Breast epithelium (tissue), 4 donors: ENCODE results near the gene CEP89. TPM values are rescaled to one million over a fixed set of nuclear protein-coding genes. Genes with fewer than 3 reads are reported as not detected.
A peak's percentile ranks its signal among the peaks of the same experiment; 100 is the strongest.
"Not testable (repeated sequence)": the region's sequence is repeated elsewhere in the genome, so short reads cannot be mapped to it uniquely, and the experiment has no call there.

ENCODE experiments used
- DNase-seq, 2 donors: peaks; one replicate each; pipeline ENCODE4 v3.0.0-alpha.2; 2019; ENCODE audit warnings: low spot score in 2 of 2
- H3K27ac ChIP-seq, 2 donors: fragments of 200-600 bp; sonication (generic) in 1 of 2; one replicate each; pipeline ENCODE4 v1.5.1; 2016 to 2019; ENCODE audit warnings: mild to moderate bottlenecking in 1 of 2
- H3K27me3 ChIP-seq, 2 donors: fragments of 200-600 bp; sonication (generic) in 1 of 2; one replicate each; pipeline versions ENCODE4 v1.5.1 to v1.6.0; 2017 to 2019; ENCODE audit warnings: control low read depth in 1 of 2, mild to moderate bottlenecking in 1 of 2
- H3K36me3 ChIP-seq: fragments of 200-600 bp; one replicate; pipeline ENCODE4 v1.5.1; 2019
- H3K4me1 ChIP-seq, 2 donors: fragments of 200-600 bp; sonication (generic); one replicate each; pipeline ENCODE4 v1.5.1; 2016 to 2019; ENCODE audit warnings: control low read depth in 1 of 2
- H3K4me3 ChIP-seq, 3 donors: fragments of 200-600 bp; sonication (generic); 1 replicate in 2 of 3; 2 replicates in 1 of 3; pipeline ENCODE4 v1.5.1; 2016 to 2019; ENCODE audit warnings: mild to moderate bottlenecking in 3 of 3, moderate library complexity in 2 of 3
- H3K9me3 ChIP-seq, 2 donors: fragments of 200-600 bp; sonication (generic) in 1 of 2; one replicate each; pipeline ENCODE4 v1.5.1; 2016 to 2019; ENCODE audit warnings: control low read depth in 1 of 2
- CTCF ChIP-seq, 3 donors: fragments of 450-650 bp; IDR thresholded peaks; one replicate each; pipeline ENCODE4 v1.5.1; 2016 to 2017; ENCODE audit warnings: antibody characterized with exemption in 3 of 3, mild to moderate bottlenecking in 3 of 3, moderate library complexity in 3 of 3
- POLR2A ChIP-seq: fragments of 450-650 bp; IDR thresholded peaks from one replicate; pipeline ENCODE4 v1.6.1; 2016; ENCODE audit warnings: antibody characterized with exemption, mild to moderate bottlenecking, moderate library complexity
- POLR2AphosphoS5 ChIP-seq, 3 donors: sonication (generic); formaldehyde crosslinking; IDR thresholded peaks; one replicate each; pipeline ENCODE4 v1.6.1; 2017; ENCODE audit warnings: antibody characterized with exemption in 3 of 3
- intact Hi-C: fragments of 100-400 bp; cut with DNase I; formaldehyde crosslinking; loops from one replicate; pipeline ENCODE4 v1.15.1; 2023; ENCODE audit warnings: low total_unique reads
- total RNA-seq, 3 donors: library from RNA; depleted of rRNA; stranded (reverse); fragments of >200 nt; gene quantifications; one replicate each; pipeline ENCODE4 v1.1.0, GENCODE V29; 2016

The CEP89 gene
- total RNA-seq, 3 donors from 2014 or later = 9.3 to 17.4 (median 16.7) TPM

GRCh38 chr19:33000910-33001309 is 29.2 kb upstream of the CEP89 start:
- Histone ChIP-seq H3K4me1 (no peaks in the 10 kb centered on the region), H3K9me3 (no peaks in the 10 kb centered on the region), H3K27ac (no peak overlapping the region), H3K4me3 (no peak overlapping the region), H3K27me3 (no peaks in the 10 kb centered on the region), H3K36me3 (no peaks in the 10 kb centered on the region)
- TF ChIP-seq POLR2A (no peak), POLR2AphosphoS5 (IDR thresholded peaks at IDR 0.05) (no peak), CTCF (IDR thresholded peaks at IDR 0.05) (no peak)
- intact Hi-C loops = no loop called here
- no peak for DNase-seq

GRCh38 chr19:33000510-33000909 is 28.8 kb upstream of the CEP89 start:
- Histone ChIP-seq H3K27ac (no peak overlapping the region), H3K36me3 (no peaks in the 10 kb centered on the region), H3K4me1 (no peaks in the 10 kb centered on the region), H3K9me3 (no peaks in the 10 kb centered on the region), H3K27me3 (no peaks in the 10 kb centered on the region), H3K4me3 (no peak overlapping the region)
- intact Hi-C loops = no loop called here
- no peak for DNase-seq
- TF ChIP-seq POLR2A = no peak
- TF ChIP-seq CTCF (IDR thresholded peaks at IDR 0.05) = no peak
- no peak for TF ChIP-seq POLR2AphosphoS5 (IDR thresholded peaks at IDR 0.05)

GRCh38 chr19:32998722-32999121 is 27.0 kb upstream of the CEP89 start:
- no peaks in the 10 kb centered on the region for H3K9me3 ChIP-seq
- no peaks in the 10 kb centered on the region for H3K27me3 ChIP-seq
- intact Hi-C loops = no loop called here
- H3K36me3 ChIP-seq = no peaks in the 10 kb centered on the region
- no peaks in the 10 kb centered on the region for H3K4me1 ChIP-seq
- TF ChIP-seq POLR2AphosphoS5 (IDR thresholded peaks at IDR 0.05) (no peak), CTCF (IDR thresholded peaks at IDR 0.05) (no peak), POLR2A (no peak)
- no peak for DNase-seq
- no peak overlapping the region for H3K27ac ChIP-seq
- no peak overlapping the region for H3K4me3 ChIP-seq

DNA sequence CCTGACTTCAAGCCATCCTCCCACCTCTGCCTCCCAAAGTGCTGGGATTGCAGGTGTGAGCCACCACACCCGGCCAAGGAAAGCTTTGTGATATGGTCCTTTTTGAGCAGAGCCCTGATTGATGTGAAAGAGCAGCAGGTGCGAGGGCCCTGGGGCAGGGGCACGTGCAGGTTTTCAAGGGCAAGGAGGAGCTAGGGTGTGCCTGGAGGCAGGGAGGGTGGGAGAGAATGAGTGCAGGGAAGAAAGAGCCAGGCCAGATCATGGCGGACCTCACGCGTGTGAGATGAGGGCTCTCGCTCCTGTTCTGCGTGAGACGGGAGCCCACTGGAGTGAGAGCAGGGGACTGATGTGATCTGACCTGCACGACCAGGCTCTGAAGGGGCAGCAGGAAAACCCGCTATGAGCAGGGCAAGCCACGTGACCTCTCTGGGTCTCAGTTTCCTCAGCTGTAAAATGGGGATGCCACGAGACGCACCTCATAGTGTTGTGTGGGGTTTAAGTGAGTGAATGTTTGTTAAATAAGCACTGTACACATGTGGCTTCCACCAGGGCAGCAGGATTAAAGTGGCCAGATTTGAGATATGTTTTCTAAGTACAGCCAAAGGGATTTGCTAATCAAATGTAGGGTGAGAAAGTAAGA is 26.1 kb upstream of the CEP89 start:
- no peak overlapping the region for H3K4me3 ChIP-seq

GRCh38 chr19:32997061-32997464 is 25.3 kb upstream of the CEP89 start:
- H3K4me3 ChIP-seq, H3K36me3 ChIP-seq, H3K27me3 ChIP-seq, H3K9me3 ChIP-seq, H3K27ac ChIP-seq, H3K4me1 ChIP-seq, intact Hi-C loops: not testable (repeated sequence)
- peak; percentile 26 to 75 for DNase-seq

More for the DNA sequence above, 26.1 kb upstream of the CEP89 start:
- no peak for TF ChIP-seq POLR2AphosphoS5 (IDR thresholded peaks at IDR 0.05)
- no peak for TF ChIP-seq POLR2A
- TF ChIP-seq CTCF (IDR thresholded peaks at IDR 0.05) = no peak
- no peak for DNase-seq
- H3K36me3 ChIP-seq = no peaks in the 10 kb centered on the region
- H3K9me3 ChIP-seq = no peaks in the 10 kb centered on the region
- intact Hi-C loops = no loop called here
- no peaks in the 10 kb centered on the region for H3K4me1 ChIP-seq
- H3K27me3 ChIP-seq = no peaks in the 10 kb centered on the region
- no peak overlapping the region for H3K27ac ChIP-seq

- intact Hi-C loops, H3K4me1 ChIP-seq, H3K9me3 ChIP-seq, DNase-seq, H3K27me3 ChIP-seq, H3K27ac ChIP-seq, H3K36me3 ChIP-seq, H3K4me3 ChIP-seq: not testable (repeated sequence)
Observed at GRCh38 chr19:32995966-32996365, 24.2 kb upstream of the CEP89 start.
